WERI-Rb-1 (cell line): ENCODE data around the gene UQCRFS1.
"Not testable (repeated sequence)": the region's sequence is repeated elsewhere in the genome, so short reads cannot be mapped to it uniquely, and the experiment has no call there.

Experiments
- DNase-seq: peaks from one replicate; pipeline ENCODE4 v3.0.0-alpha.2; 2020
- H3K27ac ChIP-seq: fragments of 250-450 bp; sonication (Bioruptor Pico); 2 replicates; pipeline ENCODE4 v1.5.1; 2020; ENCODE audit warnings: mild to moderate bottlenecking, moderate library complexity
- H3K27me3 ChIP-seq: fragments of 250-450 bp; sonication (Bioruptor Pico); 2 replicates; pipeline ENCODE4 v1.5.1; 2021; ENCODE audit warnings: mild to moderate bottlenecking, low read depth, moderate library complexity; ENCODE audit not compliant: insufficient read depth, severe bottlenecking
- H3K36me3 ChIP-seq: fragments of 250-450 bp; sonication (Bioruptor Pico); 2 replicates; pipeline ENCODE4 v1.5.1; 2020; ENCODE audit warnings: mild to moderate bottlenecking, moderate library complexity
- H3K4me3 ChIP-seq: 2 replicates; pipeline ENCODE4 v1.5.1; 2011; ENCODE audit warnings: low read depth, mild to moderate bottlenecking, control low read depth, low read length
- H3K9me3 ChIP-seq: fragments of 250-450 bp; sonication (Bioruptor Pico); 2 replicates; pipeline ENCODE4 v1.5.1; 2021; ENCODE audit warnings: mild to moderate bottlenecking, moderate library complexity; ENCODE audit not compliant: severe bottlenecking
- TF ChIP-seq, protein P1 (sequence below): IDR thresholded peaks from 2 replicates; pipeline ENCODE4 v1.5.1; 2011; ENCODE audit warnings: low read depth, mild to moderate bottlenecking, control low read depth, inconsistent platforms, low read length

Gene UQCRFS1

DNA sequence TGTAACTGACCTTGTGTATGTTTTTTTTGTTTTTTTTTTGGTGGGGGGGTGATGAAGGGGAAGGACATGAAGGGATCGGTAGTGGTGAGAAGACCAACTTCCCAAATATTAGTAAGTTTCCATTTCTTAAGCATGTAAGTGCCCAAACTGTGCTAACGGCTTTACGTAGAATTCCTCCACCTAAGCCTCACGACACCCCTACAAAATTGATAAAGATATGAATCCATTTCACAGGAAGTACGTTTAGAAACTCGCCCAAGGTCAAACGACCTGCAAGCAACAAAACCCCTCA lies 649 bp downstream of the UQCRFS1 start:
- TF ChIP-seq, protein P1, sequence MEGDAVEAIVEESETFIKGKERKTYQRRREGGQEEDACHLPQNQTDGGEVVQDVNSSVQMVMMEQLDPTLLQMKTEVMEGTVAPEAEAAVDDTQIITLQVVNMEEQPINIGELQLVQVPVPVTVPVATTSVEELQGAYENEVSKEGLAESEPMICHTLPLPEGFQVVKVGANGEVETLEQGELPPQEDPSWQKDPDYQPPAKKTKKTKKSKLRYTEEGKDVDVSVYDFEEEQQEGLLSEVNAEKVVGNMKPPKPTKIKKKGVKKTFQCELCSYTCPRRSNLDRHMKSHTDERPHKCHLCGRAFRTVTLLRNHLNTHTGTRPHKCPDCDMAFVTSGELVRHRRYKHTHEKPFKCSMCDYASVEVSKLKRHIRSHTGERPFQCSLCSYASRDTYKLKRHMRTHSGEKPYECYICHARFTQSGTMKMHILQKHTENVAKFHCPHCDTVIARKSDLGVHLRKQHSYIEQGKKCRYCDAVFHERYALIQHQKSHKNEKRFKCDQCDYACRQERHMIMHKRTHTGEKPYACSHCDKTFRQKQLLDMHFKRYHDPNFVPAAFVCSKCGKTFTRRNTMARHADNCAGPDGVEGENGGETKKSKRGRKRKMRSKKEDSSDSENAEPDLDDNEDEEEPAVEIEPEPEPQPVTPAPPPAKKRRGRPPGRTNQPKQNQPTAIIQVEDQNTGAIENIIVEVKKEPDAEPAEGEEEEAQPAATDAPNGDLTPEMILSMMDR = no peak
- DNase-seq = no peak
- H3K27me3 ChIP-seq = peaks cover 2% of the 10 kb centered on the region
- H3K36me3 ChIP-seq = peaks cover 27% of the 10 kb centered on the region
- peak overlapping the region; percentile 99 for H3K4me3 ChIP-seq
- H3K9me3 ChIP-seq = peaks cover 6% of the 10 kb centered on the region
- peak overlapping the region; percentile 96 for H3K27ac ChIP-seq

DNA sequence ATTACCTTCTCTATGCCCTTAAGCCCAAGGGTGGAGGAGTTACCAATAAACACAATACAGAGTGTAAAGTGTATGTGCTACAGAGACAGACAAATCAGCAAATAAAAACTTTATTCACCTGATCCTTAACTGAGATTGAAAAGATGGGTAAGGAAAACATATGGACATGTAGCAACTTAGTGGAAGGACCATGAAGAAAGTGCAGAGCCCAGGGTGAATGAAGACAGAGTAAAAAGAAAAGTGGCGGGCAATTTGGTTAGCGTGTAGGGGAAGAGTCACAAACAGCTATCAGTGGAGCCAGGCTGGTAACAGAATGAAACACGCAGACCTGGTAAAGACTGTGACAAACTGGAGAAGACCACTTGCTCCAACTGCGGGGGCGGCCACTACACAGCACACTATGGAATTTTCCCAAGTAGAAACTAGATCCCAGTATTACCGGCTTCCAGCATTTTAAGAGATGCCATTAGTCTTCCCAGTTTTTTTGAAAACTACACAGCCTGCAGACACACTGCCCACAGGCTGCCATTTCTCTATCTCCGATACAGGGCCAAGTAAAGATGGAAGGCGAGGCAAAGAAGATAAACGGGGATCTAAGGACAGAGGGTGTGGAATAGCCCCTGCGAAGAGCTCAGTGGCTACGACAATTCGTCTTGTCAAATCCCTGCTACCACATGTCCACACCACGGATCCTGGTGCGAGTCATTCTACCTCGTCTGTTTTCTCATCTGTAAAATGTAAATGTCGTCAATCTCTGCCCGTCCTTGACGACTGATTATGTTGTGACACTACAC lies 1.2 kb downstream of the UQCRFS1 start:
- peak; percentile 8 for DNase-seq
- TF ChIP-seq, protein P1 = no peak
- Histone ChIP-seq H3K36me3 (peaks cover 27% of the 10 kb centered on the region), H3K27ac (peak overlapping the region; percentile 96; the same call in 1 of the 2 replicates), H3K9me3 (peaks cover 6% of the 10 kb centered on the region), H3K27me3 (peaks cover 2% of the 10 kb centered on the region), H3K4me3 (peak overlapping the region; percentile 99)

DNA sequence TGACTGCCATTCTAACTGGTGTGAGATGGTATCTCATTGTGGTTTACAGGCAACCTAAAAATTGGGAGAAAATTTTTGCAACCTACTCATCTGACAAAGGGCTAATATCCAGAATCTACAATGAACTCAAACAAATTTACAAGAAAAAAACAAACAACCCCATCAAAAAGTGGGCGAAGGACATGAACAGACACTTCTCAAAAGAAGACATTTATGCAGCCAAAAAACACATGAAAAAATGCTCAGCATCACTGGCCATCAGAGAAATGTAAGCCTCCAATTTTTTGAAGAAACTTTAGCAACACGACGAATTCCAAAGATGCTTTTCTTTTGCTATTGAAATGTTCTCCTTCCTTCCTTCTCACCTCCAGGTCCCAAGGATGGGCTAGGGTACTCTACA lies 1.9 kb downstream of the UQCRFS1 start:
- H3K27ac ChIP-seq, H3K27me3 ChIP-seq, DNase-seq, H3K9me3 ChIP-seq, H3K4me3 ChIP-seq: not testable (repeated sequence)
- peaks cover 33% of the 10 kb centered on the region for H3K36me3 ChIP-seq

DNA sequence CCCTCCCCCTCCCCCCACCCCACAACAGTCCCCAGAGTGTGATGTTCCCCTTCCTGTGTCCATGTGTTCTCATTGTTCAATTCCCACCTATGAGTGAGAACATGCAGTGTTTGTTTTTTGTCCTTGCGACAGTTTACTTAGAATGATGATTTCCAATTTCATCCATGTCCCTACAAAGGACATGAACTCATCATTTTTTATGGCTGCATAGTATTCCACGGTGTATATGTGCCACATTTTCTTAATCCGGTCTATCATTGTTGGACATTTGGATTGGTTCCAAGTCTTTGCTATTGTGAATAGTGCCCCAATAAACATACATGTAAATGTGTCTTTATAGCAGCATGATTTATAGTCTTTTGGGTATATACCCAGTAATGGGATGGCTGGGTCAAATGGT lies 2.4 kb downstream of the UQCRFS1 start:
- DNase-seq, H3K4me3 ChIP-seq, H3K9me3 ChIP-seq, H3K27ac ChIP-seq, H3K27me3 ChIP-seq: not testable (repeated sequence)
- peaks cover 39% of the 10 kb centered on the region for H3K36me3 ChIP-seq

DNA sequence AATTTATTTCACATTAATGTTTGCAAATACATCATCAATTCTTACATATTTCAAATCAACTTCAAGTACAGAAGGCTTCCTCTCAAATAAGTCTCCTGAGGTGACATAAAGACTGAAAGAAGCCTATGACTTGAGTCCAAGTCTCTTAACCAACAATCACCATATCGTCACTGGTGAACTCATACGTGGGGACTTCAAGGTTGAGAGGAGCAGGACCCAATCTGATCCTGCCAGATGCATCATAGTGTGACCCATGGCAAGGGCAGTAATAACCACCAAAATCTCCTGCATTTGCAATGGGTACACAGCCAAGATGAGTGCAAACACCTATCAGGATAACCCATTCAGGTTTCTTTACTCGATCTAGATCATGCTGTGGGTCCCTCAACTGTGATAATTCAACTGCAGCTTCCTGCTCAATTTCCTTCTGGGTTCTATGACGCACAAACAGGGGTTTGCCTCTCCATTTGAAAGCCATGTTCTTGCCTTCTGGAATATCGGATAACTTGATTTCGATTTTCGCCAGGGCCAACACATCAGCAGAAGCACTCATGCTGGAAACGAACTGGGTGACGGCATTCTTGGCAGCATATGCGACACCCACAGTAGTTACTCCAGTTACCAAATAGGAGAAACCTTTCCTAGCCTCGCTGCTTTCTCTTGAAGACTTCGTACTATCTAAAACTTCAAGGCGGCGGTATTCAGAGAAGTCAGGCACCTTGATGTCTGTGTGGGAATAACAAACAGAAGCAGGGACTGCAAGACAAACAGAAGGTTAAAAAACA lies 5.4 kb downstream of the UQCRFS1 start:
- H3K4me3 ChIP-seq, H3K27me3 ChIP-seq, DNase-seq, H3K9me3 ChIP-seq, H3K27ac ChIP-seq: not testable (repeated sequence)
- H3K36me3 ChIP-seq = peaks cover 37% of the 10 kb centered on the region

DNA sequence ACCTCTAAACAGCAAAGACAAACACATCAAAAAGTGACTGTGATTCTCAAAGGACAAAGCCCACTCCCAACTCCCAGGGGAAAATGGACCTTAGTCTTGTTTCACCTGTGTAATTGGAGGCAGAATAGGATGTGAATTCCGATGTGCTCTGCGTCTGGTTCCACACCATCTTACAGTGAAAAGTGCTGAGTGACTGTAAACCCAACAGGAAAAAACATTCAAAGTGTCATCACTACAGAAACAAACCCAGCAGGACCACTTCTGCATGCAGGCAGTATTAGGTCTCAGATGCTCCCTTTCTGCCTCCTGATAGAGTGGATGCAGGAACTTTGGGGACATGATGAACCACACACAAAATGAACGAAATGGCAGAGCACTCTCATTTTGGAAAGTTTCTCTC lies 6.5 kb downstream of the UQCRFS1 start:
- H3K27me3 ChIP-seq = no peaks in the 10 kb centered on the region

DNA sequence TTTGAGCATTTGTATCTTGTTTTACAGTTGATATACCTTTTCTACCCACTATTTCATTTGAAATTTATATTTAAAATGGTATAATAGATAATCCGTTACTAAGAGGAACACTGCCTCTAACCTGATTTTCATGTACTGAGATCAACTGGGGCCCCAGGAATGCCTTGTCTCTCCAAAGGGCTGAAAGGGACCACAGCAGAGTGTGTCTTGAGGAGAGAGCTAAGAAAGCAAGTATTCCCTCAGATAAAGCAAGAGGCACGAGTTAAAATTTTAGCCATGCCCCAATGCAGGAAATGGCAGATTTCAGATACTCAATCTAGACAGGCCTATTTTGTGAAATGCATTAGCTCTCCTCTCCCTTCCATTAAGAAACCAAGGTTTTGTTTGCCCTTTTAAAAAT lies 10.7 kb downstream of the UQCRFS1 start:
- TF ChIP-seq, protein P1 = no peak
- DNase-seq = no peak
- H3K36me3 ChIP-seq = peaks cover 13% of the 10 kb centered on the region

More for the DNA sequence above, 6.5 kb downstream of the UQCRFS1 start:
- H3K27ac ChIP-seq = no peak overlapping the region
- DNase-seq = no peak
- peaks cover 32% of the 10 kb centered on the region for H3K36me3 ChIP-seq
- TF ChIP-seq, protein P1 = no peak
- H3K9me3 ChIP-seq = peaks cover 6% of the 10 kb centered on the region
- H3K4me3 ChIP-seq = no peak overlapping the region

More for the DNA sequence above, 10.7 kb downstream of the UQCRFS1 start:
- Histone ChIP-seq H3K27ac (no peak overlapping the region), H3K9me3 (peaks cover 3% of the 10 kb centered on the region), H3K27me3 (no peaks in the 10 kb centered on the region), H3K4me3 (no peak overlapping the region)
